Kidney (tissue), 14 donors: ENCODE results near the gene SP100. TPM values are rescaled to one million over a fixed set of nuclear protein-coding genes. Genes with fewer than 3 reads are reported as not detected.

Experiments
- DNase-seq, 5 donors: peaks; one replicate each; pipeline ENCODE4 v3.0.0-alpha.2; 2013 to 2020
- FAIRE-seq: peaks from 2 replicates; lab custom pipeline; 2012; peaks lifted over from hg19 to GRCh38; lab: Jason Lieb, UNC
- H3K27ac ChIP-seq, 2 donors: one replicate each; pipeline ENCODE4 v1.7.0; 2013; ENCODE audit warnings: low read depth in 2 of 2, low read length in 2 of 2, inconsistent platforms in 1 of 2
- H3K27me3 ChIP-seq: one replicate; pipeline ENCODE4 v1.7.1; 2013; ENCODE audit warnings: low read length, inconsistent platforms; ENCODE audit not compliant: control insufficient read depth, insufficient read depth
- H3K36me3 ChIP-seq, 3 donors: one replicate each; pipeline versions ENCODE4 v1.7.0 to v1.7.1; 2013; ENCODE audit warnings: low read length in 3 of 3, control low read depth in 1 of 3, inconsistent platforms in 1 of 3; ENCODE audit not compliant: insufficient read depth in 3 of 3, control insufficient read depth in 2 of 3
- H3K4me1 ChIP-seq, 3 donors: one replicate each; pipeline versions ENCODE4 v1.7.0 to v1.7.1; 2013; ENCODE audit warnings: low read length in 3 of 3, inconsistent platforms in 1 of 3, low read depth in 1 of 3; ENCODE audit not compliant: control insufficient read depth in 2 of 3, insufficient read depth in 2 of 3
- H3K4me3 ChIP-seq, 3 donors: one replicate each; pipeline versions ENCODE4 v1.7.0 to v1.8.1; 2013; ENCODE audit warnings: low read length in 3 of 3, control low read depth in 1 of 3, inconsistent platforms in 1 of 3
- H3K9ac ChIP-seq, 3 donors: one replicate each; pipeline versions ENCODE4 v1.7.0 to v1.7.1; 2013; ENCODE audit warnings: low read length in 3 of 3, control low read depth in 1 of 3, inconsistent platforms in 1 of 3
- H3K9me3 ChIP-seq, 3 donors: one replicate each; pipeline versions ENCODE4 v1.7.0 to v1.7.1; 2013; ENCODE audit warnings: low read length in 3 of 3, control low read depth in 1 of 3, inconsistent platforms in 1 of 3; ENCODE audit not compliant: control insufficient read depth in 2 of 3, insufficient read depth in 1 of 3
- CTCF ChIP-seq: IDR thresholded peaks from 3 replicates; pipeline ENCODE4 v1.5.1; 2012; ENCODE audit warnings: mild to moderate bottlenecking, moderate library complexity, borderline replicate concordance; ENCODE audit not compliant: insufficient read depth; ENCODE audit errors: extremely low read depth
- intact Hi-C: fragments of 100-400 bp; cut with DNase I; formaldehyde crosslinking; loops from one replicate; pipeline ENCODE4 v1.11.1; 2022
- polyA plus RNA-seq: library from polyadenylated mRNA; stranded (reverse); fragments of 350-450 nt; fragmentation: Illumina TruSeq; extraction: RNeasy Lipid Tissue Mini Kit (QIAGEN cat#74804); gene quantifications from one replicate; pipeline ENCODE4 v1.2.3, GENCODE V29; 2014; ENCODE audit warnings: low read depth, low replicate concordance; ENCODE audit not compliant: insufficient read depth
- total RNA-seq: library from RNA; stranded (reverse); fragmentation: NEBNext Ultra II Directional; extraction: Animal tissue kit (Norgen Biotek cat#: 25700); gene quantifications from one replicate; pipeline ENCODE4 v1.2.1, GENCODE V29; 2021
- donor health status: control.
- donor health status: control.
- donor health status: control.
- donor health status: control.
- donor health status: control.
- donor health status: DM: yes; HTN: yes; CAD: no.
- donor health status: Normal renal cell carcinoma (clear cell type).

Gene SP100
- total and polyA plus RNA-seq, 2 donors from 2014 or later, result 35.7 to 118 TPM

- Histone ChIP-seq H3K4me1 (no peaks in the 10 kb centered on the region), H3K9me3 (no peaks in the 10 kb centered on the region), H3K27me3 (no peaks in the 10 kb centered on the region), H3K36me3 (no peaks in the 10 kb centered on the region), H3K4me3 (no peak overlapping the region), H3K9ac (no peak overlapping the region), H3K27ac (no peak overlapping the region)
- no peak for FAIRE-seq
- intact Hi-C loops, result no loop called here
- DNase-seq, result no peak
- no peak for TF ChIP-seq CTCF
Observed at GRCh38 chr2:230569298-230569697, 153.3 kb downstream of the SP100 start.

GRCh38 chr2:230570987-230571386, 155.0 kb downstream of the SP100 start:
- Histone ChIP-seq H3K4me3 (no peak overlapping the region), H3K9me3 (no peaks in the 10 kb centered on the region), H3K9ac (no peak overlapping the region), H3K27ac (no peak overlapping the region), H3K27me3 (no peaks in the 10 kb centered on the region), H3K4me1 (no peaks in the 10 kb centered on the region), H3K36me3 (no peaks in the 10 kb centered on the region)
- intact Hi-C loops, result no loop called here
- TF ChIP-seq CTCF, result no peak
- FAIRE-seq, result no peak
- no peak for DNase-seq

GRCh38 chr2:230575642-230576324, 159.8 kb downstream of the SP100 start:
- Histone ChIP-seq H3K4me1 (no peaks in the 10 kb centered on the region), H3K27ac (no peak overlapping the region), H3K9ac (no peak overlapping the region), H3K36me3 (no peaks in the 10 kb centered on the region), H3K4me3 (no peak overlapping the region), H3K9me3 (no peaks in the 10 kb centered on the region), H3K27me3 (no peaks in the 10 kb centered on the region)
- TF ChIP-seq CTCF, result no peak
- intact Hi-C loops, result no loop called here
- DNase-seq (no peak), FAIRE-seq (no peak)

- Histone ChIP-seq H3K27me3 (no peaks in the 10 kb centered on the region), H3K9ac (no peak overlapping the region), H3K4me1 (no peaks in the 10 kb centered on the region), H3K27ac (no peak overlapping the region), H3K9me3 (no peaks in the 10 kb centered on the region), H3K36me3 (no peaks in the 10 kb centered on the region), H3K4me3 (no peak overlapping the region)
- intact Hi-C loops, result no loop called here
- TF ChIP-seq CTCF, result no peak
- FAIRE-seq (no peak), DNase-seq (peak in 2 of 5 donors; percentile 1 to 11)
Observed at GRCh38 chr2:230577114-230577513, 161.1 kb downstream of the SP100 start.
